Stomach smooth muscle (tissue), 2 donors: ENCODE results near the gene ENO2.
A peak's percentile ranks its signal among the peaks of the same experiment; 100 is the strongest.
"Not testable (repeated sequence)": the region's sequence is repeated elsewhere in the genome, so short reads cannot be mapped to it uniquely, and the experiment has no call there.

Source experiments
- H3K27ac ChIP-seq: one replicate; pipeline ENCODE4 v1.7.0; 2013; ENCODE audit warnings: mild to moderate bottlenecking, low read length, inconsistent platforms
- H3K27me3 ChIP-seq, 2 donors: one replicate each; pipeline ENCODE4 v1.7.0; 2013; ENCODE audit warnings: low read length in 2 of 2; ENCODE audit not compliant: insufficient read depth in 2 of 2, control insufficient read depth in 1 of 2
- H3K36me3 ChIP-seq, 2 donors: one replicate each; pipeline ENCODE4 v1.7.0; 2013; ENCODE audit warnings: low read length in 2 of 2; ENCODE audit not compliant: control insufficient read depth in 2 of 2, insufficient read depth in 2 of 2
- H3K4me1 ChIP-seq: one replicate; pipeline ENCODE4 v1.7.0; 2013; ENCODE audit warnings: low read length; ENCODE audit not compliant: control insufficient read depth, insufficient read depth
- H3K4me3 ChIP-seq, 2 donors: one replicate each; pipeline ENCODE4 v1.7.0; 2013; ENCODE audit warnings: low read length in 2 of 2
- H3K9ac ChIP-seq, 2 donors: one replicate each; pipeline ENCODE4 v1.7.0; 2013; ENCODE audit warnings: low read length in 2 of 2, mild to moderate bottlenecking in 1 of 2
- H3K9me3 ChIP-seq, 2 donors: one replicate each; pipeline ENCODE4 v1.7.0; 2013; ENCODE audit warnings: low read length in 2 of 2; ENCODE audit not compliant: control insufficient read depth in 2 of 2
- donor health status: healthy.
- donor health status: Pancreatic carcinoma.

Gene ENO2

DNA sequence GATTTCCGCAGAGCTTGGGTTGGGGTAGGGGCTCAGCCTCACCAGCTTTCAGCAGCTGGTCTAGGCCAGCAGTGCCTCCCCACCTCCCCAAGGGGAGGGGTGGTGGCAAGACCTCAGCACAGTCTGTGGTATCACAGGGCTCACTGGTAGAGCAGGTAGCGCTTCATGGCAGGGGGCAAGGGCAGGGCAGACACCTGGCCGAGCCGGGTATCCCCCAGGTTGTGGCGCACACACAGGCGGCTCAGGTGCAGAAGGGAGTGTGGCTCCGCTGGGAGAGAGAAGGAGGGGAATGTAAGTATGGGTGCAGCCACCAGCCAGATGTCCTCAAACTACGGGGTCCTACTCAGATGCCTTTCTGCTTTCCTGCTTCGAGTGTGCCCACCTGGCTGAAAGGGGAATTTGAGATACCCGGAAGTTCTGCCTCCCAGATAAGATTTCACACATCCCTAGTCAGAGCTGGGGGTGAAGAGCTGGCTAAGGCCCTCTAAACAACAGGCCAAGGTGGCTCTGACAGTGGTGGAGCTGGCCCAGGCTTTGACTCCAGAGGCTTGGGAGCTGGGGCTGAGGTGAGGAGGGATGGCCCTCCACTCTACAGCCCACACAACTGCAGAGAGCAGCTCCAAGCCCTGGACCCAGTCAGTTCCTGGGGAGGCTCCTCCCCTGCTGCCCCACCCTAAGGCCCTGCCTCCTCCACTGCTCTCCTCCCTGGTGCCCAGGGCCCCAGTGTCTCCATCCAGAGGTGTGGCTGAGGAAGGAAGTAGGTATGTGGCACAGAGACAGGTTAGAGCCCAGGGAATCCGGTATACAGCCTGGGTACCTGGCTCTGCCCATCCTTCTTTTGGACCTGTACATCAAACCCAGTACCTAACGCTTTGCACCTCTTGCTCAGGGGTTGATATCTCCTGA lies 43.1 kb upstream of the ENO2 start:
- peak overlapping the region; percentile 71 to 90 for H3K9ac ChIP-seq
- no peaks in the 10 kb centered on the region for H3K9me3 ChIP-seq
- no peaks in the 10 kb centered on the region for H3K27me3 ChIP-seq
- H3K4me3 ChIP-seq, result peak overlapping the region; percentile 91
- H3K4me1 ChIP-seq, result peaks cover 51% of the 10 kb centered on the region
- peaks cover 9 to 18% of the 10 kb centered on the region in 2 donors for H3K36me3 ChIP-seq
- peak overlapping the region; percentile 37 for H3K27ac ChIP-seq

DNA sequence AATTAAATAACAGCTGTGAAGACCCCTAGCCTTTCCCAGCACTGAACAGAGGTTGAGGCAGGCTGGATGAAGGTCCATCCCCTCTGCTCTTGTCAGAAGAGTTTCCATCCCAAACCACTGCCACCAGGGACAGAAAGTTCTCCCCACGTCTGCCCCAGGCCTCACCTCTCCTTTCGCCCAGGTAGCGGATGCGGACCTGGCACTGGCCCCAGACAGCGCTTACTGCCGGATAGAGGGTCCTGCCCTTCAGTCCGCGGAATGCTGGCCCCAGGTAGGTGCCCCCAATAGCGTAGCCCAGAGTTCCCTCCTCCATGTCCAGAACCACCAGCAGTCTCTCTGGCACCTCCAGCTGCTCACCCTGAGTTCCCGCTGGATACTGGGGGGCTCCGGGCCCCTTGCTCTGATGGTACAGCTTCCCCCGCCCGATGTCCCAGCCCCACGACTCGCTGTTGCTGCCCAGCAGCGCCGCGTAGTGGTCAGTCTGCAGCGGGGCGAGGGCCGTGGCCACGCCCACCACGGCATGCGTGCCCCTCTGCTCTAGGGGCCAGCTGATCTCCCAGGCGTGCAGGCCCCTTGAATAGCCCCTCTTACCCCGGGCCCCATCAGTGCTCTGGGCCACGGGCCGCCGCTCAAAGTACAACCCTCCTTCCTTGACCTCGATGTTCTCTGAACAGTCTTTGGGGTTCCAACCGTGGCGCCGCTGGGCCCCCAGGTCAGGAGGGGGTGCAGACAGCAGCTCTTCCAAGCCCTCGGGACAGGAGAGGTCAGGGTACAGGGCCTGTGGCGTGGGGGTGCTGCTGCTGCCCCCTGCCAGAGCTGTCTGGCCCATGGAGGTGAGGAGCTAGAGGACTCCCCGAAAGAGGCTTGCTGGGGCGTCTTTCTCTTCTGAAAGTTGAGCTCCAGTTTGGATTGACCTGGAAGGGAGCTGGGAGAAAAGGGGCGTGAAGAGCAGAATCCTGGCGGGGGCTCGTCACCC lies 42.0 kb upstream of the ENO2 start:
- Histone ChIP-seq H3K4me1 (peaks cover 43% of the 10 kb centered on the region), H3K36me3 (peaks cover 9 to 19% of the 10 kb centered on the region in 2 donors), H3K27me3 (no peaks in the 10 kb centered on the region), H3K4me3 (peak overlapping the region; percentile 91), H3K27ac (peak overlapping the region; percentile 77), H3K9ac (peak overlapping the region; percentile 84 to 90), H3K9me3 (no peaks in the 10 kb centered on the region)

DNA sequence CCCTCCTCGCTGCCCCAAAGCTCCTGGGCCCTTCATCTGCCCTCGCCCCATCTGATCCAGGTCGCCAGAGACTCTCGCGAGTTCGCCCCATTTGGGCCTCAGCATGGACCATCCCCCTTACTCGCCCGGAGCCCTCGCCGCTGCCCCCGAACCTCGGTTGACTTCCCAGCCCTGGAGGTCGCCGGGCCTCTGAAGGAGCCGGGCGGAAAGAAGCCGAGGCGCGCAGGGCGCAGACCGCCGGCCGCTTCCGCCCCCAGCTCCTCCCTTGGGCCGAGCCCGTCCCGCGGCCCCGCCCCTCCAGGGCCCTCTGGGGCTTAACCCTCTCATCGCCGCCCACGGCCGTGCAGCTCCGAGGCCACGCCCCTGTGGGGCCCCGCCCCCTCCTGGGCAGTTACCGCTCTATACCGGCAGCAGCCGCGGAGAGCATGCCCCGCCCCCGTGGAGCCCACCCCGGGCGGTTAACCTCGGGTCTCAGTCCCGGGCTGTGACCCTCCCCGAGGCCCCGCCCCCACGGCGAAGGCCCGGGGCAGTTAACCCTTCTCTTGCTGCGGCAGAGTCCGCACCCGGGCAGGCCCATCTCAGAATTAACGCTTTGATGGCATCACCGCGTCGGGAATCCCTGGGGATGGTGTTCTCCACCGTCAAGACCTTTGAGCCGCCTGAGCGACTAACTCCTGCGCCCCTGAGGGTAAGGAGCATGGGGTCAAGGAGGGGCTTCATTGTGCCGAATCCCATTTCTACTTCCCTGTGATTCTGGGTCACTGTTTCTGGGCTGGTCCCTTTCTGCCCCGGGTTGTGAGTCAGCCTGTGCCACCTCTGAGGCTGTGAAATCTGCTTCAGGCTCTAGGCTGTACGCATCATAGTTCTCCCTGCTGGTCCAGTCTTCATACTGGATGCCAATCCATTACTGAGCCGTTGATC lies 41.0 kb upstream of the ENO2 start, which contains the start of gene SPSB2:
SPSB2 (minus strand) TSS at position 210 of the 921 bp plus-strand sequence. CDS start 402 bp downstream, outside the sequence.
- H3K36me3 ChIP-seq, result peaks cover 9 to 19% of the 10 kb centered on the region in 2 donors
- no peaks in the 10 kb centered on the region for H3K9me3 ChIP-seq
- H3K4me3 ChIP-seq, result peak within 1 kb of the TSS; percentile 91
- peaks cover 41% of the 10 kb centered on the region for H3K4me1 ChIP-seq
- peak within 1 kb of the TSS; percentile 84 to 90 for H3K9ac ChIP-seq
- peak within 1 kb of the TSS; percentile 77 for H3K27ac ChIP-seq
- H3K27me3 ChIP-seq, result no peaks in the 10 kb centered on the region

DNA sequence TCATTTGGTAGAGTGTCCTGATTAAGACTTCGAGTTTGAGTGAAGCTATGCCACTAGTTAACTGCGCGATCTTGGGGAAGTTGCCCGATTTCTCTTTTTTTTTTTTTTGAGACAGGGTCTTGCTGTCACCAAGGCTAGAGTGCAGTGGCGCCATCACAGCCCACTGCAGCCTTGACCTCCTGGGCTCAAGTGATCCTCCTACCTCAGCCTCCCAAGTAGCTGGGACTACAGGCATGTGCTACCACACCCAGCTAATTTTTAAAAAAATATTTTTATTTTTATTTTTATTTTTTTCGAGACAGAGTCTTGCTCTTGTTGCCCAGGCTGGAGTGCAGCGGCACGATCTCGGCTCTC lies 40.4 kb upstream of the ENO2 start:
- H3K36me3 ChIP-seq, result peaks cover 9 to 19% of the 10 kb centered on the region in 2 donors
- not testable (repeated sequence) for H3K9me3 ChIP-seq, H3K27me3 ChIP-seq
- H3K27ac ChIP-seq, result peak overlapping the region; percentile 77
- H3K9ac ChIP-seq, result peak overlapping the region; percentile 78 to 90
- peak overlapping the region; percentile 91 for H3K4me3 ChIP-seq
- H3K4me1 ChIP-seq, result peaks cover 35% of the 10 kb centered on the region

DNA sequence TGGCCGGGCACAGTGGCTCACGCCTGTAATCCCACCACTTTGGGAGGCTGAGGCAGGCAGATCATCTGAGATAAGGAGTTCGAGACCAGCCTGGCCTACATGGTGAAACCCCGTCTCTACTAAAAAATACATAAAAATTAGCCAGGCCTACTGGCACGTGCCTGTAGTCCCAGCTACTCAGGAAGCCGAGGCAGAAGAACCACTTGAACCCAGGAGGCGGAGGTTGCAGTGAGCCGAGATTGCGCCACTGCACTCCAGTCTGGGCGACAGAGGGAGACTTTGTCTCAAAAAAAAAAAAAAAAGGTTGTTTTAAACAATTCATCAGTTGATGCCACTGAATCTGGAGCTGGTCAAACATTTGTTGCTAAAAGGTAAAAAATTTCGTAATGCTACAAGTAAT lies 34.6 kb upstream of the ENO2 start:
- H3K4me3 ChIP-seq, H3K9ac ChIP-seq, H3K36me3 ChIP-seq, H3K27me3 ChIP-seq, H3K9me3 ChIP-seq, H3K27ac ChIP-seq, H3K4me1 ChIP-seq: not testable (repeated sequence)

DNA sequence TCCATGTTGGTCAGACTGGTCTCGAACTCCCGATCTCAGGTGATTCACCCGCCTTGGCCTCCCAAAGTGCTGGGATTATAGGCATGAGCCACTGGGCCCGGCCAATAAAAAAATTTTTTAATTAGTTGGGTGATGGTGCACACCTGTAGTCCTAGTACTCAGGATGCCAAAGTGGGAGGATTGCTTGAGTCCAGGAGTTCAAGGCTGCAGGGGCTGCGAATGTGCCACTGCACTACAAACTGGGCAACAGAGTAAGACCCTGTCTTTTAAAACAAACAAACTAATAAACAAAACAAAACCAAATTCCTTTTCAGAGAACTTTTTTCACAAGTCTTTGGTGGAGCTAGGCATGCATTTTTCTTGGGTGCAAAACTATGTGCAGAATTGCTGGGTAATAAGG lies 31.1 kb upstream of the ENO2 start:
- no peak overlapping the region for H3K27ac ChIP-seq
- H3K27me3 ChIP-seq, result no peaks in the 10 kb centered on the region
- H3K9me3 ChIP-seq, result no peaks in the 10 kb centered on the region
- H3K4me1 ChIP-seq, result no peaks in the 10 kb centered on the region
- peaks cover 0 to 6% of the 10 kb centered on the region in 2 donors for H3K36me3 ChIP-seq
- H3K4me3 ChIP-seq, result no peak overlapping the region
- no peak overlapping the region for H3K9ac ChIP-seq

DNA sequence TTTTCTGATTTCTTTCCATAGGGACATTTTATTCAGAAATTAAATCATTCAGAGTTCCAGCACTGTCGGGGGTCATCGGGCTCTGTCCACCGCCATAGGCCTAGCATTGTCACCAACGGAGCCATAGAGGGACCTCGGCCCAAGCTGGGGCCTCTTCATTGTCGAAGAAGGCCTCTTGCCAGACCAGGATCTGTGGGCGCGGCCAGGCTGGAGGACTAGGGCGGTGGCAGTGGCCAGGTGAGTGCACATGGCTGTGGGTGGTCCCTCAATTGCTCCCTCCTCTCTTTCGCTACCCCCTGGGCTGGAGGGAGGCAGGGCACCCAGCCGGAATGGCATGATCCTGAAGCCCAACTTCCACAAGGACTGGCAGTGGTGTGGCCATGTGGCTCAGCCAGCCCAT lies 30.7 kb upstream of the ENO2 start:
- H3K4me1 ChIP-seq, result no peaks in the 10 kb centered on the region
- no peaks in the 10 kb centered on the region for H3K9me3 ChIP-seq
- no peaks in the 10 kb centered on the region for H3K27me3 ChIP-seq
- peaks cover 0 to 6% of the 10 kb centered on the region in 2 donors for H3K36me3 ChIP-seq
- H3K27ac ChIP-seq, result no peak overlapping the region
- H3K4me3 ChIP-seq, result no peak overlapping the region
- no peak overlapping the region for H3K9ac ChIP-seq

DNA sequence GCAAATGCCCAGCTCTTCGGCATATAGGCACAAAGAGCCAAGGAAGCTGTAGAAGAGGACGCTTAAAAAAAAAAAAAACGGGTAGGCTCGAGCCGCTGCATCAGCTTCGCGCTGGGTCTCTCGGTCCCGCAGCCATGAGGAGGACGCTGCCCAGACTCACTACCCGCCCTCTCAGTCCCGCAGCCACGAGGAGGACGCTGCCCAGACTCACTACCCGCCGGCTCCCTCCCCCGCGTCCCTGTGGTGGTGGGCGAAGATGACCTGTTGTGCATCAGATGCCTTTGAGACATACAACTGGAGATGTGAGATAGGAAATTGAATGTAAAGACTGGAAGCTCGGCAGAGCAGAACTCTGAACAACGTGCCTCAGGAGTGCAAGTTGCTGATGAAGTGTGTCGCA lies 29.8 kb upstream of the ENO2 start:
- Histone ChIP-seq H3K9me3 (no peaks in the 10 kb centered on the region), H3K27me3 (no peaks in the 10 kb centered on the region), H3K36me3 (peaks cover 0 to 6% of the 10 kb centered on the region in 2 donors), H3K27ac (no peak overlapping the region), H3K4me3 (no peak overlapping the region), H3K9ac (no peak overlapping the region), H3K4me1 (no peaks in the 10 kb centered on the region)

DNA sequence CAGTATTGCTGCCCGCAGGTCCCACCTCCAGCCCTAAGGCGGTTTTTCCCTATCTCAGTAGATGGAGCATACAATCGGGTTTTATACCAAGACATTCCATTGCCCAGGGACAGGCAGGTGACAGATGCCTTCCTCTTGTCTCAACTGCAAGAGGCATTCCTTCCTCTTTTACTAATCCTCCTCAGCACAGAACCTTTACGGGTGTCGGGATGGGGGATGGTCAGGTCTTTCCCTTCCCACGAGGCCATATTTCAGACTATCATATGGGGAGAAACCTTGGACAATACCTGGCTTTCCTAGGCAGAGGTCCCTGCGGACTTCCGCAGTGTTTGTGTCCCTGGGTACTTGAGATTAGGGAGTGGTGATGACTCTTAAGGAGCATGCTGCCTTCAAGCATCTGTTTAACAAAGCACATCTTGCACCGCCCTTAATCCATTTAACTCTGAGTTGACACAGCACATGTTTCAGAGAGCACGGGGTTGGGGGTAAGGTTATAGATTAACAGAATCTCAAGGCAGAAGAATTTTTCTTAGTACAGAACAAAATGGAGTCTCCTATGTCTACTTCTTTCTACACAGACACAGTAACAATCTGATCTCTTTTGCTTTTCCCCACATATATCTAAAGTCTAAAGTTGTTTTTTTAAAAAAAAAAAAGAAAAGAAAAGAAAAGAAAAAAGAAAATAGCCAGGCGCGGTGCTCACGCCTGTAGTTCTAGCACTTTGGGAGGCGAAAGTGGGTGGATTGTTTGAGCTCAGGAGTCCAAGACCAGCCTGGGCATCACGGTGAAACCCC lies 28.0 kb upstream of the ENO2 start:
- not testable (repeated sequence) for H3K27ac ChIP-seq, H3K27me3 ChIP-seq, H3K36me3 ChIP-seq, H3K9ac ChIP-seq, H3K4me3 ChIP-seq, H3K9me3 ChIP-seq, H3K4me1 ChIP-seq
